HG02885 (cell line): ENCODE measurements around the gene EIF2D.
"Not testable (repeated sequence)": the region's sequence is repeated elsewhere in the genome, so short reads cannot be mapped to it uniquely, and the experiment has no call there.

Experiments used
- ATAC-seq: cut with Tn5 transposase; IDR thresholded peaks from one replicate; pipeline ENCODE4 v1.9.1; 2021; ENCODE audit warnings: mild to moderate bottlenecking; ENCODE audit not compliant: unreplicated experiment, poor library complexity

Gene EIF2D

GRCh38 chr1:206612129-206612876, at the start of gene EIF2D:
EIF2D (minus strand) TSS chr1:206612465; CDS start chr1:206612342, 123 bp downstream.
- ATAC-seq, result peak; percentile 92

- no peak for ATAC-seq
Measured at GRCh38 chr1:206661161-206661820, 49.0 kb upstream of the EIF2D start.

GRCh38 chr1:206660136-206660535, 47.9 kb upstream of the EIF2D start:
- ATAC-seq, result no peak

- no peak for ATAC-seq
Measured at GRCh38 chr1:206658981-206659273, 46.7 kb upstream of the EIF2D start.

- peak; percentile 53 for ATAC-seq
Measured at GRCh38 chr1:206658264-206658980, 46.2 kb upstream of the EIF2D start.

GRCh38 chr1:206657751-206658150, 45.5 kb upstream of the EIF2D start:
- no peak for ATAC-seq

- ATAC-seq, result no peak
Measured at GRCh38 chr1:206656936-206657335, 44.7 kb upstream of the EIF2D start.

- no peak for ATAC-seq
Measured at GRCh38 chr1:206655471-206655882, 43.2 kb upstream of the EIF2D start.

- no peak for ATAC-seq
Measured at GRCh38 chr1:206654828-206655227, 42.6 kb upstream of the EIF2D start.

GRCh38 chr1:206653715-206654459, 41.6 kb upstream of the EIF2D start:
- no peak for ATAC-seq

GRCh38 chr1:206651958-206652890, 40.0 kb upstream of the EIF2D start:
- no peak for ATAC-seq

- no peak for ATAC-seq
Measured at GRCh38 chr1:206651014-206651413, 38.7 kb upstream of the EIF2D start.

GRCh38 chr1:206649261-206649921, 37.1 kb upstream of the EIF2D start:
- ATAC-seq, result no peak

- ATAC-seq, result no peak
Measured at GRCh38 chr1:206647224-206647623, 35.0 kb upstream of the EIF2D start.

- ATAC-seq, result no peak
Measured at GRCh38 chr1:206646504-206646903, 34.2 kb upstream of the EIF2D start.

- no peak for ATAC-seq
Measured at GRCh38 chr1:206643118-206643698, 30.9 kb upstream of the EIF2D start.

- ATAC-seq, result not testable (repeated sequence)
Measured at GRCh38 chr1:206642074-206642473, 29.8 kb upstream of the EIF2D start.

- no peak for ATAC-seq
Measured at GRCh38 chr1:206637605-206638004, 25.3 kb upstream of the EIF2D start.

GRCh38 chr1:206636671-206637070, 24.4 kb upstream of the EIF2D start:
- no peak for ATAC-seq
